ENCODE results near the gene TOMM40L.

TOMM40L gene

GRCh38 chr1:161225534-161226319 lies at the start of gene TOMM40L:
Gene TOMM40L, plus strand, starts transcription at chr1:161226060. Its CDS starts 430 bp downstream, at chr1:161226490.
- DNase-seq (ENCODE audit: low read depth), result peak; percentile 99

DNA sequence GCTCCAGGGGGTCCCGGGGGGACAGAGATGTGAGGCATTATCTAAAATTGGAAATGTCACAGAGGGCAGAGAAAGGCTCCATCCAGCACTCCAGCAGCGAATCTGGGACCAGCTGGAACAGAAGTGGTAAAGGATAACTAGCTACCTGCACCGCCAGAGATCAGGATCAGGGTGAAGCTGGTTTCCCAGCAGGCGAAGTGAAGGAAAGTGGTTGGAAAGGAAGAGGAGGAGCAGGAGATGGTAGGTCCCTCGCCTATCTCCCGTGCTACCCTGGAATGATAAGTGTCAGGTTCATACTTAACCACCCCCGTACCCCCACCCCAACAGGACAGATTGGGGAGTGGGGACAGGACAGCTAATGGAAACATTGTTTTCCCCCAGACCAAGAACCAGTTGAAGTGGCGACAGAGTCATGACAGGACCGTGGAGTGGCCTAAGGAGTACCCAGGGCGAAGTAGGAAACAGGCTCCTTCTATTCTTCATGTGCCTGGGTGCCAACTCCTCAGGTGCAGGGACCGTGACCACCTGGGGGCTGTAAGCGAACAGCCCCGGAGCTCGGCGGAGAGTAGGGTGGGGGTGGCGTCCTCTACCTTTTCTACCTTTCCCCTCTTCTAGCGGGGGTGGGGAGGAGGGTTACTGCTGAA lies 49.3 kb upstream of the TOMM40L start:
- no peak for DNase-seq (ENCODE audit: low read depth)

DNA sequence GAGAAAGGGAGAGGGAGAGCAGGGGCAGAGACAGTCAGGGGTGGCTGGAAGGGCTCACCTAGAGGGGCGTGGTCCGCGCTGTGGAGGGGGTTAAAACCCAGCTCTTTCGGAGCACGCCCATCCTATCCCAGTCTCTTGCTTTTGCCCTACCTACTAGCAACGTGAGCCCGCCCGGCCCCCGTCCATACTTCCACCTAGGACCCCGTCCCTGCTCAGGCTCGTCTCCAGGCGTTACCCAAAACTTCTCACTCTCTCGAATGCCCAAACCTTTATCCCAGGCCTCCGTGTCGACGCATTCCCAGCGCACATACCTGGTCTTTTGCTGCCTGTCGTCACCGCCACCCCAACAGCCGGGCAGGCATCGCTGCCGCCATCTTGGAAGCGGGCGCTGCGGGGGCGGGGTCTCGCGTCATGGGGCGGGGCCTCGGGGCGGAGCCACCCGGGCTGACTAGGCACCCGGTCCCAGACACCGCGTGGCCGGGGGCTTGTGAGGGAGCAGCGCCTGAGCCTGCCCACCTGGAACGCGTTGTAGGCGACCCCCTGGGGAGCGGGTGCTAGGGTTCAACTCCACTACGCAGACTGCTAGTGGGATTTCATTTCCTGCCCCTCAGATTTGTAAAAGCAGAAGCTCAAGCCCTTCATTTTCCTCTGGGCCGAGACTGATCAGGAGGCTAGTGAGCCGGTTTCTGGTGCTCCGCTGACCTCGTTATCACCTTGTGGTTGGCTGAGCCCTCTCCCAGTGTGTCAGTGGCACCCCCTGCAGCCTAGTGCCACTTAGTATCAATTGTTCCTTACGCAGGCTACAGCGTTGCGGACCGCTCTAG lies 48.5 kb upstream of the TOMM40L start, which contains the start of gene B4GALT3:
B4GALT3 (minus strand) TSS at position 396 of the 824 bp plus-strand sequence. CDS start 1,447 bp downstream, outside the sequence.
- DNase-seq (ENCODE audit: low read depth), result peak; percentile 87

- DNase-seq (ENCODE audit: low read depth), result no peak
These were observed 48.0 kb upstream of the TOMM40L start for GRCh38 chr1:161177936-161178244.

GRCh38 chr1:161179698-161180097 lies 46.2 kb upstream of the TOMM40L start:
- DNase-seq (ENCODE audit: low read depth), result no peak

DNA sequence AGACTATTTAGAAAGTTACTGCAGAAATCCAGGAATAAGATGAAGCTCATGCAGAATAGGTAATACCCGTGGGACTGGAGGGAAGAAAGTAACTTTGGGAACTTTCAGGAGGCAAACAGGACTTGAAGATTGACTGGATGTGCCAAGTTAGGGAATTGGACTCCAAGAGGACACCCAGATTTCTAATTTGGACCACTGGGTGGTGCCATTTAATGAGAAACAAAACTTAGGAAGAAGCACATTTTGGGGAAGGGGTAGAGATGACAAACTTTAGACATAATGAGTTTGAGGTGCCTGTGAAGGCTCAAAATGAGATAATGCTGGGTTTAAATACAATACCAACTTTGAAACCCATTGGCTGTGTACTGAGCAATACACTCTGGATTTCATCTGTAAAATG lies 45.2 kb upstream of the TOMM40L start:
- DNase-seq (ENCODE audit: low read depth), result no peak

DNA sequence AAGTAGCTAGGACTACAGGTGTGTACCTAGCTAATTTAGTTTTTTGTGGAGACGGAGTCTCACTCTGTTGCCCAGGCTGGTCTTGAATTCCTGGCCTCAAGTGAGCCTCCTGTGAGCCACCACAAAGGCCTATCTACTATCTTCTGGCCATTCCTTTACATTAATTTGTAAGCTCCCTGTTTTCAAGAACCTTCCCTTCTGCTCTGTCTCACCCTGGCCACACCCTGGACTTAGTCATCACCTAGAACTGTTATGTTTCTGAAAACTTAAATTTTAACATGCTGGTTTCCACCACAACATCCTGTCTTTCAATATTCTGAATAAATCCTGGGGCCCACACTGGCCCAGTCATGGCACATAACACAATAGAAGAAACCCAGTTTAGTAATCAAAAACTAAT lies 43.6 kb upstream of the TOMM40L start:
- no peak for DNase-seq (ENCODE audit: low read depth)

GRCh38 chr1:161185282-161185682 lies 40.6 kb upstream of the TOMM40L start:
- DNase-seq (ENCODE audit: low read depth), result peak; percentile 51

DNA sequence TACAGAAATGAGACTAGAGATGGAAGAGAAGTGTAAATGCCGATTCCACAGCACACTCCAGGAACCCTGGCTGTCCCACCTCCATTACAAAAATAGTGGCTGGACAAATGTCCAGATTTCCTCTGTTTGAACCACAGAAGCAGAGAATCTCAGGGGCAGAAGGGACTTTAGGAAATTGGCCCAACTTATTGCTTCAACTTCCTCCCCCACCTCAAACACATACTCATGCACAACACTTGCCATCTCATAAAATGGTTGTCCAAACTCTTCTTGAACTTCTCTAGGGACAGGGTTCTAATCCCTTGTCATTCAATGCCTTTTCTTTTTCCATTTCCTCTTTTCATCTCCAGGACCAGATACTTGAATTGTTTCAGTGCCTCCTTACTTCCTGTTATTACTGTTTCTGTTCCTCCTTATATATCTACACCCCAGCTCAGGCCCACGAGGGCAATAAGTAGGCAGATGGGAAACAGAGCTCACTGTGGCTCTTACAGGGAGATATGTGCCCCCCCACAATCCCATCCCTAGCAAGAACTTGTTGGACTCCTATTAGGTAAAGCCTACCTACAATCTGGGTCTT lies 40.0 kb upstream of the TOMM40L start:
- no peak for DNase-seq (ENCODE audit: low read depth)

GRCh38 chr1:161187311-161187710 lies 38.5 kb upstream of the TOMM40L start:
- DNase-seq (ENCODE audit: low read depth), result no peak

- DNase-seq (ENCODE audit: low read depth), result no peak
These were observed 37.5 kb upstream of the TOMM40L start for GRCh38 chr1:161188381-161188780.

- no peak for DNase-seq (ENCODE audit: low read depth)
These were observed 36.8 kb upstream of the TOMM40L start for GRCh38 chr1:161189036-161189435.

DNA sequence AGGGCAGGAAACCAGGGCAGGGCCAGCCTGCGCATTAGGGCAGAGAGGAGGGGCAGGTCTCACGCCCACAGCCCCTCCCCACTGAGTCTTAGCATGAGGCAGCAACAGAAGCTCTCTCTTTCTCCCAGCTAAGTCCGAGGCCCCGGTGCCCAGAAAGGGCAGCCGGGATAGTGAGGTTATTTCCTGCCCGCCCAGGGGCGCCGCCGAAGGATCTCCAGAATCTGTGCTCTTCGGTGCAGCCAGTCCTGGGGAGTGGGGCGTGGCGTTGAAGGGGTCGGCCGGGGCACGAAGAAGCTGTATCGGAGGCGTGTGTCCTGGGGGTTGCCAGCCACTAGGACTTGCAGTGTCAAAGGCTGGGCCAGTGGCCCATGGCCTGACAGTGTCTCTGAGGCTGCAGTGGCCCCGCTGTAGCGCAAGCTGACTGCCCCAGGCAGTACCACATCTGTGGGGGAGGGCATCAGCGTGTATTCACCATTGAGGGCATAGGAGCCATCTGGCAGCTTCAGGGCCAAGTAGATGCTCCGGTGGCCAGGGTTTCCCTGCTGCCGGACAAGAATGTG lies 34.8 kb upstream of the TOMM40L start:
- DNase-seq (ENCODE audit: low read depth), result no peak

DNA sequence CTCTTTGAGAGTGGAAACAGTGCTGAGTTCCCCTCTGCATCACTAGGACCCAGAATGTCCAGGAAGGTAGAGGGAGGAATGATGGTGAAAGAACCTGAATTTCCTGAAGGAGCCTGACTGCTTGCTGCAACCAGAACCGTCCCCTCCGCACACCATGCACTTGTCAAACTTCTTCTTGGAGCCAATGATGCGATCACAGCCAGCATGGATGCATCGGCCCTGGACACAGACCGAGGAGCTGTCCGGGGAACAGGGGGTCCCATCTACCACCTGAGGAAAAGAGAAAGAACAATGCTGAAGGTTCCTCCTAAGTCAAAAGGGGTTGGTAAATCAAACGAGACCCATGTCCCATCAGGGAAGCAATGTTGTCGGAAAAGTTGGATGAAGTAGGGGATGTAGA lies 33.9 kb upstream of the TOMM40L start:
- DNase-seq (ENCODE audit: low read depth), result no peak

DNA sequence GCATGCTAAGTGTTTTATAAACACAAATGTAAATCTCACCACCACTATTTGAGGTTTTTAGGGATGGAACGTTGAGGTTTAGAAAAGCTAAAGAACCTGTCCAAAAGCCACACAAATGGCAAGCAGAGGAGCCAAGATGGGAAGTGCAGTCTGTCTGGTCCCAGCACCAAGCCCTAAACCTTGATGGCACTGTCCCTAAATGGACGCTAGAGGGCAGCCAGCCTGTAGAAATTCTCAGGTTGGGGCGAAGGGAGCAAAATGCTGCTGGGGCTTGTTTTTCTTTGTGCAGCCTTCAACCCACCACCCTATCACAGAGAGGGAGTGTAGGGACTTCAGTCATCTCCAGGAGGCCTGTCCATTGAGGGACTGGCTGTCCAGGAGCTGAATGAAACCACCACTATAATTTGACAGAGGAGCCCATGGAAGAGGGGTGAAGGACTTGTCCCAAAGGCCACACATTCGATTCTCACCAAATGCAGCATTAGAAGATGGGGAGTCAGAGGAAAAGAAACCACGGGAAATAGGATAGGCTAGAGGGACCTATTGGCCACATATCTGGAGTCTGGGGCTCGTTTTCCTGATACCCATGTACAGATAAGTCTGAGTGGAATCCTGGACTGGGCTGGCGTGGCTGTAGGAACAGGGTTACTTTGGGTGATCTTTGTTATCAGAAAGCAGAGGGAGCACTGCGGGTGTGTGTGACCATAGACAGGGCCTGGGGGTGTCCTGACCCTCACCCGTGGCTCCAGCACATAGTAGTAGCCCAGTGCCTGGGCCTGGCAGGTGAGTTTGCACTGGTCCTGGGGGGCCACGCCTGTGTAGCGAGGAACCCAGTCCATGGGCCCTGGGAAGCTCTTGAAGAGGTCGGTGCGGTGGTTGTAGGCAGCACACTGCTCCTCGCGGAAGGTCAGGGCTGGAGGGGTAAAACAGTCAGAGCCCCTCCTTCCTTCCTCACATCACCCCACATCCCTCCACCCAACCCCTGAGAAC lies 33.1 kb upstream of the TOMM40L start:
- DNase-seq (ENCODE audit: low read depth), result peak; percentile 55

- DNase-seq (ENCODE audit: low read depth), result no peak
These were observed 32.2 kb upstream of the TOMM40L start for GRCh38 chr1:161193561-161194235.

DNA sequence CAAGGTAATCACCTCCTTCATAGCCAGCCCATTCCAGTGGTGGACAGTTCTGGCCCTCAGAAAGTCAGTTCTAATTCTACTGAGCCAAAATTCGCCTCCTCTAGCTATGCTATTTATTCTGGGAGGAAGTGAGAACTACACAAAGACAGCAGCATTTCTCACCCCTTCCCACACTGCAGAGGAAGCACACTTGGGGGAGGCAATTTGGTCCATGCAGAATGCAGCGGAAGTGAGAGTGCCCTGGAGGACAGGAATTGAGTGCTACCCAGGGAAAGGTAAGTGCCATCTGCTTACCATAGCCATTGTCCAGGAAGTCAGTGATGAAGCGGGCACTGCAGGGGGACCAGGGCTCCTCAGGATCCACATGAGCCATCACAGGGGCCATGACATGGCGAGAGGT lies 30.7 kb upstream of the TOMM40L start:
- no peak for DNase-seq (ENCODE audit: low read depth)

- no peak for DNase-seq (ENCODE audit: low read depth)
These were observed 29.7 kb upstream of the TOMM40L start for GRCh38 chr1:161196111-161196510.

DNA sequence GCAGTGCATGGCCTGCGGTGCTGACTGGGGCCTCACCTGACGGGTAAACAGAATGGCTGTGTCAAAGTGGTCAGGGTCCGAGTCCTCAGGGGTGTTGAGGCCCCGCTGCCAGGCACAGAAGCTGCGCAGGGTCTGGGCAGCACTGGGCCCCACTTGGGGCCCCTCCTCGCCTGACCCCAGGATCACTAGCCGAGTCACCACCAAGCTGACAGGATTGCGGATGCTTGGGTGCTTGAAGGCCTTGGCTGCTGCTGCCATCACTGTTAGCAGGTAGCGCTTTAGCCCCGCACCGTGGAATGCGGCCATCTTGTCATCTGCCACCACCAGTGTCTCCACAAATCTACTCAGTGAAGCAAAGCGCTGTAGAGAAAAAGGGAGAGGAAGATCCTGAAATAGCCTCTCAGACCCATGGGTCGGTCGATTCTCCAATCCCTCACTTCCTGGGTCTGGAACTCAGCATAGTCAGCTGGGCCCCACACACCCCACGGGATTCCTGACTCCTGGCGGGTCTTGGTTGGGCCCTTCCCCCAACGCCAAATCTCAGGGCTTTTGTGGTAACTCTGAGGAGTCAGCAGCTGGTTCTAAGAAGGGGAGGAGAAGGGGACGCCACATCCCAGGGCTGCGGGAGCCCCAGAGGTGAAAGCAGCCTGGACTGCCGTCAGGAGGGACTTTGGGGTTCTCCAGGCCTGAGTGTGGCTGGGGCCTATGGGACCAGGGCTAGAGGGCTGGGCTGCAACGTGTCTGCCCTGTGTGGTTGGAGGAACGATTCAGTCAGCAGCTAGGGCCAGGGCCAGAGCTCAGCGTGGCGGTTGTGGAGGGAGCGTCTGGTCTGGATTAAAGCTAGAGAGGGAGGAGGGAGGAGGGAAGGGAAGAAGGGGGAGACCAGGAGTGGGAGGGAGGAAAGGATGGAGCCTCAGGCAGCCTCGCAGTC lies 29.1 kb upstream of the TOMM40L start:
- no peak for DNase-seq (ENCODE audit: low read depth)
